Calu3 (cell line): ENCODE results near the gene RRM2. TPM values are rescaled to one million over a fixed set of nuclear protein-coding genes. Genes with fewer than 3 reads are reported as not detected.

Experiments used
- BruUV-seq: library from RNA; stranded (reverse); fragments of 400-500 nt; replicated peaks from 2 replicates; lab custom pipeline; 2021; lab: Mats Ljungman, UMichigan
- CTCF ChIA-PET: fragments of 300-600 bp; sonication (Branson Sonifier 250); formaldehyde crosslinking; loops from one replicate; lab custom pipeline; 2022; ENCODE audit warnings: antibody characterized with exemption; lab: Charles Lee
- DNase-seq: peaks from one replicate; pipeline ENCODE4 v3.0.0; 2022
- H3K27ac Mint-ChIP-seq: one replicate; pipeline ENCODE4 v1.8.0; 2022; ENCODE audit warnings: mixed read lengths; ENCODE audit not compliant: unreplicated experiment
- H3K27me3 Mint-ChIP-seq: one replicate; pipeline ENCODE4 v1.8.0; 2022; ENCODE audit warnings: mixed read lengths; ENCODE audit not compliant: unreplicated experiment
- H3K36me3 Mint-ChIP-seq: one replicate; pipeline ENCODE4 v1.8.0; 2022; ENCODE audit warnings: mild to moderate bottlenecking, moderate library complexity, mixed read lengths; ENCODE audit not compliant: insufficient read depth, unreplicated experiment
- H3K4me1 Mint-ChIP-seq: one replicate; pipeline ENCODE4 v1.8.0; 2022; ENCODE audit warnings: mild to moderate bottlenecking, low read depth, mixed read lengths; ENCODE audit not compliant: unreplicated experiment
- H3K4me3 Mint-ChIP-seq: one replicate; pipeline ENCODE4 v1.8.0; 2022; ENCODE audit warnings: mild to moderate bottlenecking, low read depth, moderate library complexity, mixed read lengths; ENCODE audit not compliant: unreplicated experiment
- H3K9me3 Mint-ChIP-seq: one replicate; pipeline ENCODE4 v1.8.0; 2022; ENCODE audit warnings: low read depth, mixed read lengths; ENCODE audit not compliant: unreplicated experiment
- intact Hi-C: fragments of 100-400 bp; cut with micrococcal nuclease; formaldehyde crosslinking; loops from one replicate; pipeline ENCODE4 v1.10.0; 2022; ENCODE audit not compliant: unreplicated experiment
- total RNA-seq: library from RNA; stranded (reverse); gene quantifications from 2 replicates; pipeline ENCODE4 v1.2.3, GENCODE V29; 2022
- TF ChIP-seq, protein P1 (sequence below): fragments of 200-600 bp; IDR thresholded peaks from one replicate; pipeline ENCODE4 v1.8.0; 2022; ENCODE audit warnings: antibody characterized with exemption; ENCODE audit not compliant: unreplicated experiment

Gene RRM2
- total RNA-seq, 1 experiment from 2014 or later = 154 TPM

DNA sequence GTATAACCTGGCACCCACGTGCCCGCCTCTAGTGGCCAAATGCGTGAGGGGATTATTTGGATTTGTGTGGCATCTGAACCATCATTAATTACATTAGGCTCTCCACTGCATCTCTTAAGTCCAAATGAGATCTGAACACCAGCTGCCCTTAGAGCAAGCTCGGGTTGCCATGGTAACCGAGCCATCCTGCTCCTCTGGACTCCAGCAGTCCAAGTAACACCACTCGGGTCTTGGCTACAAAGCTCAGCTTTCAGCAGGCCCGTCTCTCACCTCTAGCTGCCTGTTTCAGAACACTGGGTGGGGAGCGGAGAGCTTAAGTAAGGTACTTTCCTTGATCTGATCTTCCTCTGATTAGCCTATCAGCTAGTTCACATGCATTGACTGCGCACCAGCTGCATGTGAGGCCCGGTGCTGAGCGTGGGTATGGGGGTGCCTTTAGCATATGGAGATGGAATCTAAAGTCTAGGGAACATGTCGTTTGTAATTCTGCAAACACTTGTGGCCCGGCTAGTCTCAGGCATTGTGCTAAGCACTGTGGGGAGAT, 28.2 kb upstream of the RRM2 start:
- no peaks in the 10 kb centered on the region for H3K27me3 Mint-ChIP-seq
- no peak overlapping the region for H3K4me3 Mint-ChIP-seq
- H3K27ac Mint-ChIP-seq = no peak overlapping the region
- TF ChIP-seq, protein P1, sequence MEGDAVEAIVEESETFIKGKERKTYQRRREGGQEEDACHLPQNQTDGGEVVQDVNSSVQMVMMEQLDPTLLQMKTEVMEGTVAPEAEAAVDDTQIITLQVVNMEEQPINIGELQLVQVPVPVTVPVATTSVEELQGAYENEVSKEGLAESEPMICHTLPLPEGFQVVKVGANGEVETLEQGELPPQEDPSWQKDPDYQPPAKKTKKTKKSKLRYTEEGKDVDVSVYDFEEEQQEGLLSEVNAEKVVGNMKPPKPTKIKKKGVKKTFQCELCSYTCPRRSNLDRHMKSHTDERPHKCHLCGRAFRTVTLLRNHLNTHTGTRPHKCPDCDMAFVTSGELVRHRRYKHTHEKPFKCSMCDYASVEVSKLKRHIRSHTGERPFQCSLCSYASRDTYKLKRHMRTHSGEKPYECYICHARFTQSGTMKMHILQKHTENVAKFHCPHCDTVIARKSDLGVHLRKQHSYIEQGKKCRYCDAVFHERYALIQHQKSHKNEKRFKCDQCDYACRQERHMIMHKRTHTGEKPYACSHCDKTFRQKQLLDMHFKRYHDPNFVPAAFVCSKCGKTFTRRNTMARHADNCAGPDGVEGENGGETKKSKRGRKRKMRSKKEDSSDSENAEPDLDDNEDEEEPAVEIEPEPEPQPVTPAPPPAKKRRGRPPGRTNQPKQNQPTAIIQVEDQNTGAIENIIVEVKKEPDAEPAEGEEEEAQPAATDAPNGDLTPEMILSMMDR = no peak
- no peaks in the 10 kb centered on the region for H3K9me3 Mint-ChIP-seq
- CTCF ChIA-PET = interaction anchor here (1.4 kb wide), 1 partner anchor 30 kb away, joined by 3 read pairs; no protein-coding TSS in a partner anchor
- no peak for DNase-seq
- BruUV-seq = no TSS peak
- intact Hi-C loops = no loop called here
- H3K4me1 Mint-ChIP-seq = peaks cover 30% of the 10 kb centered on the region
- H3K36me3 Mint-ChIP-seq = no peaks in the 10 kb centered on the region

DNA sequence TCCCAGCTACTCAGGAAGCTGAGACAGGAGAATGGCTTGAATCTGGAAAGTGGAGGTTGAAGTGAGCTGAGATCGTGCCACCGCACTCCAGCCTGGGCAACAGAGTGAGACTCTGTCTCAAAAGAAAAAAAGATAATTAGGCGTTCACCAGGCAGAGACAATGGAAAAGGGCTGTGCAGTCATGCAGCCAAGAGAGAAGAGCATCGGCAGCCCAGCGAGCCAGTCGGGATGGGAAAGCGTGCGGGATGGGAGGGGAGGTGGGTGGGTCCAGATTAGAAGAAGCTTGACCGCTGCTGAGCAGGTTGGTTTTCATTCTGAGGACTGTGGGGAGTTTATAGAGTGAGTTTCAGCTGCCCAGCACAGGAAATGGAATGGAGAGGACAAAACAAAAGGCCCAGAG, 27.4 kb upstream of the RRM2 start:
- no peak overlapping the region for H3K27ac Mint-ChIP-seq
- BruUV-seq = no TSS peak
- no peaks in the 10 kb centered on the region for H3K9me3 Mint-ChIP-seq
- intact Hi-C loops = no loop called here
- H3K4me3 Mint-ChIP-seq = no peak overlapping the region
- DNase-seq = no peak
- no peaks in the 10 kb centered on the region for H3K36me3 Mint-ChIP-seq
- CTCF ChIA-PET = interaction anchor here (0.6 to 3.5 kb wide), 4 partner anchors 22 to 315 kb away, joined by 3 to 124 read pairs (median 6); no protein-coding TSS in a partner anchor
- H3K4me1 Mint-ChIP-seq = peaks cover 21% of the 10 kb centered on the region
- no peaks in the 10 kb centered on the region for H3K27me3 Mint-ChIP-seq
- TF ChIP-seq, protein P1 = no peak

DNA sequence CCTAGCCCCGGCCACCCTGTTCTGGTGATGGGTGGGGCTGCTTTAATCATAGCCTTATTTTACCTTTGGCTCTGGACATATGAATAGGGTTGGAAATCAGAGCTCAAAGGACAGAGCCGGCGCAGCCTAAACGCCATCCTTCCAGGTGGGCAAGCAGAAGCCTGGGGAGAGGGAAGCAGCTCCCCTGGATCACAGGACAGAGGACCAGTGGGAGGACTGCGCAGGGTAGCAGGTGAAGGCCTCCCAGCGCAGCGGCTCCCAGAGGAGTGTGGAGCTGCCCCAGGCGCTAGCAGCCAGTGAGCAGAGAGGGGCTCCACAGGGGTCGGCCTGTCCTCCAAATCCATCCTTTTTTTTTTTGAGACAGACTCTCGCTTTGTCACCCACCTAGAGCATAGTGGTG, 25.9 kb upstream of the RRM2 start:
- H3K4me3 Mint-ChIP-seq = no peak overlapping the region

DNA sequence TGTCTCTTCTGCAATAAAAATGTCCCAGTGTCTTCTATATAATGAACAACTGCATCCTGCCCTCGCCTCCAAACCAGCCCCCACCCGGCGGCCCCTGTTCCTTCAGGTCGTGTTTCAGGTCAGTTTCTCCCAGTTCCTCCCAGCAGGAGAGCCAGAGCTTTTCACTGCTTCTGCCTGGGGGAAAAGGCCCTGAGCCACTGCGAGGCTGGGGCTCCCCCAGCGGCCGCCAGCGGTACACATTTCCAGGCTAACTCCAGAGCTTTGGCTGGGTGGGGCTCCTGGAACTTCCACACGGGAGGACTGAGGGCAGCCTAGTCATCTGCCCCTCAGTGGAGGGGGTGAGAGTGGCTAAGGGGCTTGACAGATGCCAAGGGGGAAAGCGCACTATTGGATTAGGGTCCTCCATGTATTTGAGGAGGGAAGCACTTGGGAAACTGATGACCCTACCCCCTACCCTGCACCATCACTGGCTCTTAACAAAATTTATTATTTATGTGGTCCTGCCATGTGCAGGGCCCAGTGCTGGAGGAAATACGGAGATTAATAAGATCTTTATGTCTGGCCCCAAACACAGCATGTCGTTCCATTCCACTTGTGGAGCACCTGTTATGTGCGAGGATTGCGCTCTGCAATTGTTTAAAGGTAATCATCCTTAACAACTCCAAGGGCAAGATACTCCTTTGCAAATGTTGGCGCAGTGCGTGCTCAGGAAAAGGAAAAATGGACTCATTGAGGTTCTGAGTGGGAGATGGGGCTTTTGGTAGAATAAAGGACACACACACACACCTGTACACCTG, 25.0 kb upstream of the RRM2 start:
- Mint-ChIP-seq H3K9me3 (no peaks in the 10 kb centered on the region), H3K27ac (no peak overlapping the region), H3K4me1 (peaks cover 11% of the 10 kb centered on the region), H3K27me3 (no peaks in the 10 kb centered on the region), H3K4me3 (no peak overlapping the region), H3K36me3 (no peaks in the 10 kb centered on the region)
- intact Hi-C loops = loop anchor here (1.0 kb wide), 1 partner anchor 25 kb away; no protein-coding TSS in a partner anchor
- TF ChIP-seq, protein P1 = peak; percentile 85
- peak; percentile 80 for DNase-seq
- no TSS peak for BruUV-seq
- CTCF ChIA-PET = interaction anchor here (0.6 to 3.5 kb wide), 15 partner anchors 9 to 482 kb away, joined by 3 to 124 read pairs (median 5); partner anchors contain the start of gene CYS1

More for the DNA sequence above, 25.9 kb upstream of the RRM2 start:
- H3K27ac Mint-ChIP-seq = no peak overlapping the region
- no peaks in the 10 kb centered on the region for H3K27me3 Mint-ChIP-seq
- H3K36me3 Mint-ChIP-seq = no peaks in the 10 kb centered on the region
- H3K9me3 Mint-ChIP-seq = no peaks in the 10 kb centered on the region
- H3K4me1 Mint-ChIP-seq = peaks cover 11% of the 10 kb centered on the region
- BruUV-seq = no TSS peak
- TF ChIP-seq, protein P1 = no peak
- CTCF ChIA-PET = interaction anchor here (0.6 to 3.5 kb wide), 16 partner anchors 8 to 483 kb away, joined by 3 to 124 read pairs (median 4); partner anchors contain the start of gene CYS1
- DNase-seq = no peak
- intact Hi-C loops = loop anchor here (1.0 kb wide), 1 partner anchor 24 kb away; no protein-coding TSS in a partner anchor
